H1 (cell line): Measurements from ENCODE around the gene OTX2. TPM values are rescaled to one million over a fixed set of nuclear protein-coding genes. Genes with fewer than 3 reads are reported as not detected.

Experiments used
- CBX5 ChIP-seq: fragments of 300-800, 300-1000 bp; sonication (generic); IDR thresholded peaks from 2 replicates; pipeline ENCODE4 v1.7.1; 2016; ENCODE audit warnings: antibody characterized with exemption, low read length, low read depth
- CHD1 ChIP-seq: IDR thresholded peaks from 2 replicates; pipeline ENCODE4 v1.6.1; 2012; ENCODE audit warnings: low read depth, low read length, improper control_type of control experiment
- CREB1 ChIP-seq: IDR thresholded peaks from 2 replicates; pipeline ENCODE4 v1.6.1; 2012; ENCODE audit warnings: inconsistent platforms
- CTCF ChIP-seq, 3 experiments: IDR thresholded peaks; 1 replicate in 2 of 3; 2 replicates in 1 of 3; pipeline versions ENCODE4 v1.5.1 to v1.6.1; 2011; ENCODE audit warnings: low read length in 3 of 3, mild to moderate bottlenecking in 3 of 3, inconsistent platforms in 2 of 3, low read depth in 1 of 3, moderate library complexity in 1 of 3; ENCODE audit not compliant: insufficient read depth in 1 of 3; ENCODE audit errors: control extremely low read depth in 1 of 3
- E2F6 ChIP-seq: IDR thresholded peaks from 2 replicates; pipeline ENCODE4 v1.6.1; 2012; ENCODE audit warnings: inconsistent platforms
- EP300 ChIP-seq, 2 experiments: IDR thresholded peaks; 1 replicate in 1 of 2; 2 replicates in 1 of 2; pipeline ENCODE4 v1.6.1; 2011 to 2012; ENCODE audit warnings: low read depth in 2 of 2, low read length in 2 of 2, mild to moderate bottlenecking in 2 of 2, borderline replicate concordance in 1 of 2, inconsistent platforms in 1 of 2, moderate library complexity in 1 of 2
- EZH2 ChIP-seq: fragments of 200-600 bp; sonication (generic); IDR thresholded peaks from 2 replicates; pipeline ENCODE4 v1.7.1; 2012; ENCODE audit warnings: low read depth, mild to moderate bottlenecking, moderate library complexity, low read length, inconsistent platforms; ENCODE audit not compliant: severe bottlenecking
- HDAC2 ChIP-seq, 2 experiments: fragments of 300-600 bp in 1 of 2; sonication (generic) in 1 of 2; IDR thresholded peaks; 2 replicates each; pipeline ENCODE4 v1.6.1; 2011 to 2012; ENCODE audit warnings: low read depth in 2 of 2, low read length in 2 of 2, mild to moderate bottlenecking in 2 of 2, moderate library complexity in 2 of 2, borderline replicate concordance in 1 of 2, inconsistent platforms in 1 of 2
- HDAC6 ChIP-seq: IDR thresholded peaks from one replicate; pipeline ENCODE4 v1.7.1; 2012; ENCODE audit warnings: low read depth, mild to moderate bottlenecking, inconsistent platforms, low read length, moderate library complexity
- PHF8 ChIP-seq: fragments of 200-600 bp; sonication (generic); conservative IDR thresholded peaks from 2 replicates; pipeline ENCODE4 v1.7.1; 2012; ENCODE audit warnings: low read depth, mild to moderate bottlenecking, inconsistent platforms, low read length, moderate library complexity
- POLR2A ChIP-seq, 2 experiments: IDR thresholded peaks; 1 replicate in 1 of 2; 2 replicates in 1 of 2; pipeline ENCODE4 v1.6.1; 2011; ENCODE audit warnings: low read depth in 2 of 2, low read length in 2 of 2, mild to moderate bottlenecking in 2 of 2; ENCODE audit errors: control extremely low read depth in 1 of 2
- RBBP5 ChIP-seq: IDR thresholded peaks from 2 replicates; pipeline ENCODE4 v1.7.1; 2012; ENCODE audit warnings: low read depth, mild to moderate bottlenecking, inconsistent platforms, low read length, moderate library complexity, borderline replicate concordance
- RNF2 ChIP-seq: fragments of 200-900, 300-1000 bp; sonication (generic); IDR thresholded peaks from 2 replicates; pipeline ENCODE4 v1.7.1; 2016; ENCODE audit warnings: borderline replicate concordance, low read depth, mild to moderate bottlenecking, antibody characterized with exemption, low read length; ENCODE audit not compliant: poor library complexity, severe bottlenecking; ENCODE audit errors: missing control alignments
- SIRT6 ChIP-seq: IDR thresholded peaks from one replicate; pipeline ENCODE4 v1.7.1; 2012; ENCODE audit warnings: low read length, inconsistent platforms
- SIX5 ChIP-seq: IDR thresholded peaks from 2 replicates; pipeline ENCODE4 v1.6.1; 2011; ENCODE audit warnings: mild to moderate bottlenecking, low read depth, low read length
- SP1 ChIP-seq: IDR thresholded peaks from 2 replicates; pipeline ENCODE4 v1.6.1; 2011; ENCODE audit warnings: low read depth, low read length
- TAF7 ChIP-seq: optimal IDR thresholded peaks from 2 replicates; pipeline ENCODE3; 2011; ENCODE audit warnings: low read depth, mild to moderate bottlenecking, inconsistent platforms, low read length, moderate library complexity, borderline replicate concordance
- TEAD4 ChIP-seq: IDR thresholded peaks from 2 replicates; pipeline ENCODE4 v1.6.1; 2012; ENCODE audit warnings: low read depth, low read length, inconsistent platforms, mixed read lengths
- YY1 ChIP-seq: IDR thresholded peaks from 2 replicates; pipeline ENCODE4 v1.6.1; 2011; ENCODE audit warnings: low read depth, mild to moderate bottlenecking, low read length
- ZNF274 ChIP-seq: IDR thresholded peaks from 2 replicates; pipeline ENCODE4 v1.7.0; 2012; ENCODE audit warnings: low read length, borderline replicate concordance; ENCODE audit errors: extremely low read depth
- polyA plus RNA-seq, 7 experiments: library from polyadenylated mRNA; depleted of rRNA in 3 of 7; stranded (reverse) in 5 of 7; unstranded in 2 of 7; fragments of >200 nt in 5 of 7; fragments of 200-250 nt in 2 of 7; gene quantifications; 1 replicate in 5 of 7; 2 replicates in 1 of 7; 4 replicates in 1 of 7; pipeline versions ENCODE4 v1.2.1 to v1.2.3, GENCODE V29; 2011 to 2013; ENCODE audit warnings: missing spikeins in 2 of 7, mixed read lengths in 2 of 7
- total RNA-seq: library from RNA; stranded (reverse); fragmentation: NEBNext Ultra II Directional; extraction: Animal tissue kit (Norgen Biotek cat#: 25700); gene quantifications from 2 replicates; pipeline ENCODE4 v1.2.1, GENCODE V29; 2021

Gene OTX2
- total and polyA plus RNA-seq, 2 of the 8 experiments (the other 6 are each of a cell fraction or from before 2014, with no cell fraction given) = 33.9 to 155 TPM

- TF ChIP-seq RNF2 (peak; percentile 89), TEAD4 (peak; percentile 71; the same call in 1 of the 2 replicates), E2F6 (peak; percentile 86), EP300 (IDR thresholded peaks at IDR 0.05; ENCODE audit: borderline replicate concordance in 1 of 2, low read depth in 2 of 2, low read length in 2 of 2) (no peak), POLR2A (IDR thresholded peaks at IDR 0.05; ENCODE audit: control extremely low read depth in 1 of 2, low read depth in 2 of 2, low read length in 2 of 2) (no peak), HDAC2 (IDR thresholded peaks at IDR 0.05; ENCODE audit: borderline replicate concordance in 1 of 2, low read depth in 2 of 2, low read length in 2 of 2) (peak; percentile 24 to 85; a peak in 1 of 4 replicates), RBBP5 (peak; percentile 88; the same call in 1 of the 2 replicates), PHF8 (no peak), HDAC6 (no peak), TAF7 (peak; percentile 23), ZNF274 (no peak), SP1 (no peak), SIX5 (no peak), CTCF (IDR thresholded peaks at IDR 0.05; ENCODE audit: control extremely low read depth in 1 of 3, insufficient read depth in 1 of 3, low read depth in 1 of 3, low read length in 3 of 3) (peak; percentile 27 to 50 (median 33)), SIRT6 (no peak), CREB1 (no peak), CBX5 (no peak), CHD1 (no peak), EZH2 (peak; percentile 94), YY1 (0 out of 2 replicates have a peak, but pooled peaks have one; percentile 56)
Observed at GRCh38 chr14:56816574-56817391, 6.5 kb upstream of the OTX2 start (continued).
